Embryonic facial prominence (tissue), 1 donor: ENCODE results near the gene GPR143.
"Not testable (repeated sequence)": the region's sequence is repeated elsewhere in the genome, so short reads cannot be mapped to it uniquely, and the experiment has no call there.

Experiments
- DNase-seq: peaks from one replicate; pipeline ENCODE4 v3.0.0-alpha.2; 2016; ENCODE audit errors: extremely low spot score

GPR143 gene

DNA sequence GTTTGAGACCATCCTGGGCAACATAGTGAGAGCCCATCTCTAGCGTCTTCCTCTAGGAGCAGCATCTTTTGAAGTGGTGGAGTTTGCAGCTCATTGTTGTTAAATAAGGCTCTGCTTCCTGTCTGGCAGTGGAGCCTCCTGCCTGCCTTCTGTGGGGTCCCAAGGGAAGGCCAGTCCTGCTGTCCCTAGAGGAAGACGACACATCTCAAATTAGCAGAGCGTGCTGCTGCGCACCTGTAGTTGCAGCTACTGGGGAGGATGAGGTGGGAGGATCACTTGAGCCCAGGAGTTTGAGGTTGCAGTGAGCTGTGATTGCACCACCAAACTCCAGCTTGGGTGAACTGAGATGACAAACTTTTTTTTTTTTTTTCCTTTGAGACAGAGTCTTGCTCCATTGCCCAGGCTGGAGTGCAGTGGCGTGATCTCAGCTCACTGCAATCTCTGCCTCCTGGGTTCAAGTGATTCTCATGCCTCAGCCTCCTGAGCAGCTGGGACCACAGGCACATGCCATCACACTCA is 2.7 kb upstream of the GPR143 start:
- DNase-seq: not testable (repeated sequence)

DNA sequence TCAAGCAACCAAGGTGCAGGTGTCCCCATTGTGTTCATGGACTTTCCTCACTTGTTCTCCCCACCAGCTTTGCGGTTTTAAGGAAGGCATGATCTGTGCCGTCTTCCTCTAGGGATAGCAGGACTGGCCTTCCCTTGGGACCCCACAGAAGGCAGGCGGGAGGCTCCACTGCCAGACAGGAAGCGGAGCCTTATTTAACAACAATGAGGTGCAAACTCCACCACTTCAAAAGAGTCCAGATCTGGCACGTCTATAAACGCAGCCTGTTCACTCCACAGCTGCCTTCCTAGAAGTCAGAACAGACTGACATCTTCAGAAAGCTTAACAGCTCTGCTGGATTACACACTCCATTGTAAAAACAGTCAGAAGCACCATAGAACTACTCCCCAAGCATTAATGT is 1.7 kb upstream of the GPR143 start:
- DNase-seq: no peak

DNA sequence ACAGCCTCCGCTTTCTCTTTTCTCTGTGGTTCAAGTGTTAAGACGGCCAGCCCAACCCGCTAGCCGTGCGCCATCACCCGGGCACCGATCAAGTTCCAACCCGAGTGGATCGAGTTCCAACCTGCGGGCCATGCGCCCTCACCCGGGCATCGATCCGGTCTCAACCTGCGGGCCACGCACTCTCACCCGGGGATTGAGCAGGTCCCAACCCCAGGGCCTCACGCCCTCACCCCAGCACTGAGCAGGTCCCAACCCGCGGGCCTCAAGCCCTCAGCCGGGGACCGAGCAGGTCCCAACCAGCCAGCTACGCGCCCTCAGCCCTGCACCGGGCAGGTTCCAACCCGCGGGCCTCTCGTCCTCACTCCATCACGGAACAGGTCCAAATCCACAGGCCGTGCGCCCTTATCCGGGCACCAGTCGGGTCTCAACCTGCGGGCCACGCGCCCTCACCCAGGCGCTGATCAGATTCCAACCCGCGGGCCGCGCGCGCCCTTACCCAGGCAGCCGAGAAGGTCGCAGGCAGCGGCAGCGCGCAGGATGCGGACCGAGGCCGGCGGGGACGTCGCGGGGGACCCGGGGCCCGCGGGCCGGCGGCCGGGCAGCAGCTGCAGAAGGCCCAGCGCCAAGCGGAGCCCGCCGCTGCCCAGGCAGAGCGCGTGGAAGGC is 443 bp downstream of the GPR143 start:
- no peak for DNase-seq

DNA sequence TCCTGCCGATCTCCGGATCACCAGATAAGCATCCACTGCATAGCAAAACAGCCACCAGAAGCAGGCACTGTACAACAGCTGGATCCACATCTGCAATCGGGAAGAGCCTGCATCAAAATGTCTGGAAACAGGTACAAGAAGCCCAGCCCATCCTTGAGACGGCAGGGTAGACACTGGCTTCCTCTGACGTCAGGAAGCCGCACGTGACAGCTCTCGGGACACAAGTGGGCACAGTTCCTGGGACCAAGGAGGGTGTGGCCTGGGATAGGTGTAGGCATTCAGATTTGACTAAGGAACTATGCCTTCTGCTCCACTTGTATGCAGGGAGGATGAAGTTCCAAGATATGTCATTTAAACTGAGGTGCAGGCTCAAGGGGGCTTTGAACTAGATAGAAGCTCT is 6.3 kb downstream of the GPR143 start:
- DNase-seq: no peak

- DNase-seq: no peak
These were observed 7.5 kb downstream of the GPR143 start for GRCh38 chrX:9758021-9758638.

- no peak for DNase-seq
These were observed 8.3 kb downstream of the GPR143 start for GRCh38 chrX:9757366-9757765.

DNA sequence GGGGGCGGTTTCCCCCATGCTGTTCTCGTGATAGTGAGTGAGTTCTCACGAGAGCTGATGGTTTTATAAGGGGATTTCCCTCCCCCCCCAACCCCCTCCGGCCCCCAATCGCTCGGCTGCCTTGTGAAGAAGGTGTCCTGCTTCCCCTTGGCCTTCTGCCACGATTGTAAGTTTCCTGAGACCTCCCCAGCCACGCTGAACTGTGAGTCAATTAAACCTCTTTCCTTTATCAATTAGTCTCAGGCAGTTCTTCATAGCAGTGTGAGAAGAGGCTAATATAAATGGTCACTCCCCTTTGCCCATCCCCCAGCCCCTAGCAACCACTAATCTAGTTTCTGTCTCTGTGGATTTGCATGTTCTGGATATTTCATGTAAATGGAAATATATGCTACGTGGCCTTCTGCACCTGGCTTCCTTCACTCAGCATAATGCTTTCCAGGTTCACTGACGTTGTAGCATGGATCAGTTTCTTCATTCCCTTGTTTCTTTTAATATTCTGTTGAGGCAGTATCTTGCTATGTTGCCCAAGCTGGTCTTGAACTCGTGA is 16.4 kb downstream of the GPR143 start:
- DNase-seq: no peak

GRCh38 chrX:9747644-9748043 is 18.0 kb downstream of the GPR143 start:
- no peak for DNase-seq

DNA sequence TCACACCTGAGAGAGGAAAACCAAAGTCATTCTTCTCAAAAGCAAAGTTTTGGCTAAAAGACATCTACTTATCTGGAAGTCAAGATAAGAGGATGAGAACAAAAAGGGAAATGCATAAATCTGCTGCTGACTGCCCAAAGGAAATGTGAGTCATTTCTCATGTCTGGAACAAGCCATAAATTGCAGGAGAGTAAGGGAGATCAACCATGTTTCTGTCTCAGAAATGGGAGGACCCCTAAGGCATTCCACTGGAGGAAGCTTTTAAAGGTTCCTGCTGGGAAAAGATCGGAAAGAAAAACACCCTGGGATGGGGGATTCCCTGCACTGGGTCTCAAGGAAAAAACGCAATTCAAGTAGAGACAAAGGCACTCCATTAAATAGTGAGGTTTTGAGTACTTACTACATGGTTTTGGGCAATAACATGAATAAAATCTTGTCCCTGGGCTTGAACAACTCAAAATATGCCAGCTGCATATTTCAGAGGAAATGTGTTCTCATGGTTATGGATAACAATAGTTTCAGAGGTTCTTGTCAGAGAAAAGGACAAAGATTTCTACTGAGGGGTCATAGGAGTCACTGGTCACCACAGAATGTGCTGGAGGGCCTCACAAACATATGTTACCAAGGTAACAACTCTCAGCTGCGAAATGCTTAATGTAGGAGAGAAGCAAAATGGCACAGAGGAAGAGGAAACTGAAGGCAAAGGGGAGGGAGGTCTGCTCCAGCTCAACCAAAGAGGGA is 19.3 kb downstream of the GPR143 start:
- DNase-seq: no peak

- DNase-seq: no peak
These were observed 20.1 kb downstream of the GPR143 start for GRCh38 chrX:9745417-9746115.

DNA sequence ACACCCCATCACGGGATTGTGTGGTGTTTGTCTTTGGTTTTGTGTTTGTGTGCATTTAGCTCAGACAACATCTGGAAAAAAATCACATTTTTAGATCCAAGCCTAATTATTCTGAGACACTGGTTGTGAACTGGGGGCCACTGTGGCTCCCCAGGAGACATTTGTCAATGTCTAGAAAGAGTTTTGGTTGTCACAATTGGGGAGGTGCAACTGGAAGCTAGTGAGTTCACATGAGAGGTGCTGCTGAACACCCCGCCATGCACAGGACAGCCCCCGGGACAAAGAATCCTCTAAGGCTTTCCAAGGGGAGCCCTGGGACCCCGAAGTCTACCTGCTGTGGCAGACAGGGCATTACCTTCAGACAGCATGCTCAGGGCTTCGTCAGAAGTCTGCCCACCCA is 26.5 kb downstream of the GPR143 start:
- DNase-seq: no peak

DNA sequence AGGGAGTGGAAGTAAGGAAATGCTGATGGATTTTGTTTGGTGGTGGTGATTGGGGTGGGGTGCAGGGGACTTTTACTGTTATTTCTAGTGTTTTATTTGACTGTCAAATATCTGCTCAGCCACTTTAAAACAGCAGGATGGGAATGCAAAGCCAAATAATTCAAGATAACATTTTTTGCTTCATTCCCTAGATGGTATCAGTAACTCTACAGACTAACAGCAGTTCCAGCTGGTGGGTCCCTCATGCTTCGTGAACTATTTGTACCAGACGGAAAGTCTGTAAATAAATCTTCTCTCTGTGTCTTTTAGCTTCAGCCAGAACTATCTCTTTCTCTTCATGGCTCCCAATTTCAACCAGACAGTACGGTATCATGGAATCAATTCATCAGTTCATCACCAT is 27.5 kb downstream of the GPR143 start:
- no peak for DNase-seq

DNA sequence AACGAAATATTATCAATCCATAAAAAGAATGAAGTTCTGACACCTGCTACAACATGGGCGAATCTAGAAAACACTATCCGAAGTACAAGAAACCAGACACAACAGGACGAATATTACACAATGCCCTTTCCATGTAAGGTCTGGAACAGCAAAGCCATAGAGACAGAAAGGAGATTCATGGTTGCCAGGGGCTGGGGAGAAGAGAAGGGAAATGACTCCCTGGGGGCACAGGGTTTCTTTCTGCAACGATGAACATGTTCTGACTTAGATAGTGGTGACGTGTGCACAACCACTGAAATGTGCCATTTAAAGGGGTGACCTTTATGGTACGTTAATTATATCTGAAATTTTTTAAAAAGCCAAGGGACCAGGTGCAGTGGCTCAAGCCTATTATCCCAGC is 28.3 kb downstream of the GPR143 start:
- no peak for DNase-seq

- DNase-seq: no peak
These were observed 34.9 kb downstream of the GPR143 start for GRCh38 chrX:9730752-9731151.

GRCh38 chrX:9730078-9730477 is 35.6 kb downstream of the GPR143 start:
- DNase-seq: no peak

DNA sequence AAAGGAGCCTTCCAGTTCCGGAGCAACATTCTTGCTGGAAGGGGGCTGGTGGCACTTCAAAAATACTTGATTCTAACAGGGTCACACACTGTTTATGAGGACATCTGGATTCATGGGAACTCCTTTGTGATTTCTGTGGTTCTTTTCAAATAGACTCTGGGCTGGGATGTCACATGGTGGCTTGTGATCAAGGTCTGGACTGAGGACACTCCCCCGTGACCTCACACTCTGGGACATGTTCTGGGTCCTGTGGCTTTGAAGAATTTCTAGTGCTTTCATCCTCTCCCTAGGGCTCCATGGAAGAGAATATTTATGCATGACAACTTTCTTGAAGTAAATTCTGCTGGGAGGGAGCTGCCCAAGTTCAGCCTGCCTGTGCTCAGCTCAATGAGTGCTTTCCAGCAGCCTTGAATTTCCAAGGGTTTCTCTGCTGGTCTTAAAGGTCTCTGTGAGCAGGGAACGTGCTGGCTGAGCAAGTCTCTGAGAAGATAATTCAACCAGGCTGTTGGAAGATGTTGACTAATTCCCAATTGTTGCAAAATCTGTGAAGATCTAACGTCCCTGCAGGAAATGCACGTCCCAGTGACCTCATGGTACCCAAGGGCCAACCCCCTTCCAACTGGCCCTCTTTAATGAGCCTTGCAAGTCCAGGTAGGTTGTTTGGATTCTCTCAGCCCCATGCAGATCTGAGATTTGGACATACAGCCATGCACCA is 36.3 kb downstream of the GPR143 start:
- DNase-seq: no peak

DNA sequence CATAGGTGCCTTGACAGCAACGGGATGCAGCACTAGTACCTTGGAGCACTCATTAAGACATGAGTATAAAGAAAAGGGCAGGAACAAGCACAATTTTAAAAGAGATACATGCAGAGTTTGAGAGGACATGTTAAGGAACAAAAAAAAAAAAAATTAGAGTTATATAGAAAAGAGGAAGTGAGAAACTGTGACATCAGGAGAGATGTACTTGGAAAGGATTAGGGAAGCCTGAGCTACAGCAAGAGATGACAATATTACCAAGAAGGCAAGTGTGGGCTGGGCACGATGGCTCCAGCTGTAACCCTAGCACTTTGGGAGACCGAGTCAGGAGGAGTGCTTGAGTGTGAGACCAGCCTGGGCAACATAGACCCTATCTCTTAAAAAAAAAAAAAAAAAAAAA is 37.4 kb downstream of the GPR143 start:
- DNase-seq: no peak

- DNase-seq: no peak
These were observed 40.9 kb downstream of the GPR143 start for GRCh38 chrX:9724711-9725110.

- no peak for DNase-seq
These were observed 48.3 kb downstream of the GPR143 start for GRCh38 chrX:9717376-9717775.

- DNase-seq: no peak
These were observed 55.3 kb downstream of the GPR143 start for GRCh38 chrX:9710332-9710731.

- DNase-seq: peak; percentile 8
These were observed 56.6 kb downstream of the GPR143 start for GRCh38 chrX:9708923-9709553.
